Upper lobe of left lung (tissue), 6 donors: Measurements from ENCODE around the gene FOXD4L3. TPM values are rescaled to one million over a fixed set of nuclear protein-coding genes. Genes with fewer than 3 reads are reported as not detected.

Experiments
- total RNA-seq, 6 donors: library from RNA; depleted of rRNA in 4 of 6; stranded (reverse); fragments of >200 nt in 4 of 6; gene quantifications; one replicate each; pipeline versions ENCODE4 v1.1.0 to v1.2.1, GENCODE V29; 2016 to 2021
- donor health status: DM: no; HTN: no; CAD: no; lungs with moderate emphysema.
- donor health status: DM: no; HTN: yes; CAD: no; lungs with severe emphysema.

The FOXD4L3 gene
- total RNA-seq, 6 donors from 2014 or later, result 0.33 to 2.1 (median 0.54) TPM; not detected in 2

Other genes with a start within 250 kb of the FOXD4L3 start
- 10 to 100 TPM; 10.2 to 40.4 (median 26.4) TPM for gene ZNG1C, start 60.9 kb upstream of the FOXD4L3 start, total RNA-seq
- gene PGM5, start 53.7 kb downstream of the FOXD4L3 start, total RNA-seq, result 10 to 100 TPM in 5 of 6 donors, 1 to 10 TPM in 1; 9.4 to 32.1 (median 16.0) TPM
- not detected for gene TMEM252, start 238.0 kb downstream of the FOXD4L3 start, total RNA-seq